ENCODE results near the gene MGLL. TPM values are rescaled to one million over a fixed set of nuclear protein-coding genes. Genes with fewer than 3 reads are reported as not detected.

The MGLL gene
- total and polyA plus RNA-seq, 4 donors, result 67.0 to 182 (median 78.2) TPM

GRCh38 chr3:127738192-127738840 lies 84.0 kb downstream of the MGLL start:
- no peaks in the 10 kb centered on the region for H3K9me3 ChIP-seq (ENCODE audit: control insufficient read depth in 4 of 4, insufficient read depth in 3 of 4, low read length in 3 of 4)
- peaks cover 2 to 35% (median 12%) of the 10 kb centered on the region in 5 donors for H3K4me1 ChIP-seq (ENCODE audit: control insufficient read depth in 5 of 5, insufficient read depth in 5 of 5, low read length in 5 of 5)
- H3K27me3 ChIP-seq (ENCODE audit: control insufficient read depth in 3 of 3, insufficient read depth in 3 of 3, low read length in 2 of 3), result no peaks in the 10 kb centered on the region
- H3K27ac ChIP-seq (ENCODE audit: low read depth in 1 of 2, low read length in 1 of 2), result peak overlapping the region; percentile 44 to 65
- peaks cover 0 to 5% (median 0%) of the 10 kb centered on the region in 4 donors for H3K36me3 ChIP-seq (ENCODE audit: control insufficient read depth in 4 of 4, insufficient read depth in 4 of 4, low read length in 4 of 4)
- ATAC-seq (ENCODE audit: insufficient read depth, low FRiP score) (no peak), DNase-seq (no peak)
- H3K4me3 ChIP-seq, result no peak overlapping the region
- WGBS, 2 donors, result 82 to 87% methylated on average over 8 of the region's 8 CpGs
- TF ChIP-seq CTCF (IDR thresholded peaks at IDR 0.05; ENCODE audit: control extremely low read depth, extremely low read depth), result no peak
- no peak overlapping the region for H3K9ac ChIP-seq (ENCODE audit: insufficient read depth in 1 of 2, low read length in 2 of 2)

- Histone ChIP-seq H3K4me1 (ENCODE audit: control insufficient read depth in 5 of 5, insufficient read depth in 5 of 5, low read length in 5 of 5) (peaks cover 2 to 30% (median 9%) of the 10 kb centered on the region in 5 donors), H3K4me3 (no peak overlapping the region), H3K27me3 (ENCODE audit: control insufficient read depth in 3 of 3, insufficient read depth in 3 of 3, low read length in 2 of 3) (no peaks in the 10 kb centered on the region), H3K9ac (ENCODE audit: insufficient read depth in 1 of 2, low read length in 2 of 2) (no peak overlapping the region), H3K27ac (ENCODE audit: low read depth in 1 of 2, low read length in 1 of 2) (no peak overlapping the region), H3K36me3 (ENCODE audit: control insufficient read depth in 4 of 4, insufficient read depth in 4 of 4, low read length in 4 of 4) (peaks cover 0 to 5% (median 0%) of the 10 kb centered on the region in 4 donors), H3K9me3 (ENCODE audit: control insufficient read depth in 4 of 4, insufficient read depth in 3 of 4, low read length in 3 of 4) (no peaks in the 10 kb centered on the region)
- ATAC-seq (ENCODE audit: insufficient read depth, low FRiP score), result no peak
- DNase-seq, result no peak
- TF ChIP-seq CTCF (IDR thresholded peaks at IDR 0.05; ENCODE audit: control extremely low read depth, extremely low read depth), result no peak
- WGBS, 2 donors, result 92 to 94% methylated on average over 10 of the region's 10 CpGs
Measured at GRCh38 chr3:127736801-127737539, 85.3 kb downstream of the MGLL start.

- Histone ChIP-seq H3K36me3 (ENCODE audit: control insufficient read depth in 4 of 4, insufficient read depth in 4 of 4, low read length in 4 of 4) (peaks cover 0 to 5% (median 0%) of the 10 kb centered on the region in 4 donors), H3K4me1 (ENCODE audit: control insufficient read depth in 5 of 5, insufficient read depth in 5 of 5, low read length in 5 of 5) (peaks cover 2 to 30% (median 9%) of the 10 kb centered on the region in 5 donors), H3K9me3 (ENCODE audit: control insufficient read depth in 4 of 4, insufficient read depth in 3 of 4, low read length in 3 of 4) (no peaks in the 10 kb centered on the region), H3K4me3 (no peak overlapping the region), H3K27ac (ENCODE audit: low read depth in 1 of 2, low read length in 1 of 2) (peak overlapping the region; percentile 30 to 44), H3K27me3 (ENCODE audit: control insufficient read depth in 3 of 3, insufficient read depth in 3 of 3, low read length in 2 of 3) (no peaks in the 10 kb centered on the region), H3K9ac (ENCODE audit: insufficient read depth in 1 of 2, low read length in 2 of 2) (peak overlapping the region in 1 of 2 donors; percentile 43)
- no peak for TF ChIP-seq CTCF (IDR thresholded peaks at IDR 0.05; ENCODE audit: control extremely low read depth, extremely low read depth)
- no peak for ATAC-seq (ENCODE audit: insufficient read depth, low FRiP score)
- 71 to 77% methylated on average over 9 of the region's 9 CpGs for WGBS, 2 donors
- peak in 1 of 3 donors; percentile 23 for DNase-seq
Measured at GRCh38 chr3:127735767-127736693, 86.3 kb downstream of the MGLL start.

Data from lung (tissue), 12 donors.